Loucy (cell line): ENCODE measurements around the gene TBKBP1.
A peak's percentile ranks its signal among the peaks of the same experiment; 100 is the strongest.

Experiments used
- H2AFZ ChIP-seq: fragments of 200-600 bp; sonication (generic); 2 replicates; pipeline ENCODE4 v1.6.0; 2016; ENCODE audit warnings: antibody characterized with exemption, mild to moderate bottlenecking, low read length, moderate library complexity
- H3F3A ChIP-seq: fragments of 200-600 bp; 2 replicates; pipeline ENCODE4 v1.6.0; 2016; ENCODE audit warnings: antibody characterized with exemption, low read depth, mild to moderate bottlenecking
- H3K27me3 ChIP-seq: fragments of 200-600 bp; sonication (generic); 2 replicates; pipeline ENCODE4 v1.6.1; 2014; ENCODE audit warnings: low read length, mild to moderate bottlenecking; ENCODE audit not compliant: insufficient read depth, poor library complexity, severe bottlenecking
- H3K36me3 ChIP-seq: fragments of 200-600 bp; sonication (generic); 2 replicates; pipeline ENCODE4 v1.6.1; 2016; ENCODE audit warnings: low read length; ENCODE audit not compliant: insufficient read depth
- H3K4me1 ChIP-seq: fragments of 200-600 bp; sonication (generic); 2 replicates; pipeline ENCODE4 v1.5.1; 2014; ENCODE audit warnings: low read length, mild to moderate bottlenecking; ENCODE audit not compliant: insufficient read depth, poor library complexity, severe bottlenecking
- H3K4me2 ChIP-seq: fragments of 200-600 bp; sonication (generic); 2 replicates; pipeline ENCODE4 v1.6.0; 2014; ENCODE audit warnings: antibody characterized with exemption, low read length, low read depth, mild to moderate bottlenecking; ENCODE audit not compliant: poor library complexity, severe bottlenecking
- H3K4me3 ChIP-seq: fragments of 200-600 bp; sonication (generic); 2 replicates; pipeline ENCODE4 v1.5.1; 2014; ENCODE audit warnings: low read length, mild to moderate bottlenecking, mixed read lengths; ENCODE audit not compliant: poor library complexity, severe bottlenecking
- H3K79me2 ChIP-seq: fragments of 200-600 bp; sonication (generic); 2 replicates; pipeline ENCODE4 v1.6.1; 2014; ENCODE audit warnings: low read length; ENCODE audit not compliant: insufficient read depth
- H3K9ac ChIP-seq: fragments of 200-600 bp; sonication (generic); 2 replicates; pipeline ENCODE4 v1.6.0; 2014; ENCODE audit warnings: mild to moderate bottlenecking, low read depth, low read length, moderate library complexity; ENCODE audit not compliant: poor library complexity, severe bottlenecking
- H3K9me2 ChIP-seq: fragments of 200-600 bp; sonication (generic); replicated peaks from 2 replicates; pipeline ENCODE4 v1.6.1; 2016; ENCODE audit warnings: low read depth, low read length, mixed read lengths
- H3K9me3 ChIP-seq: fragments of 200-600 bp; sonication (generic); 2 replicates; pipeline ENCODE4 v1.6.1; 2014; ENCODE audit warnings: mild to moderate bottlenecking, antibody characterized with exemption, low read length, low read depth; ENCODE audit not compliant: insufficient read depth
- H4K20me1 ChIP-seq: fragments of 200-600 bp; sonication (generic); 2 replicates; pipeline ENCODE4 v1.6.0; 2014; ENCODE audit warnings: antibody characterized with exemption, low read length, mild to moderate bottlenecking; ENCODE audit not compliant: insufficient read depth, poor library complexity, severe bottlenecking
- EZH2phosphoT487 ChIP-seq: fragments of 200-600 bp; IDR thresholded peaks from 2 replicates; pipeline ENCODE4 v1.6.1; 2018; ENCODE audit warnings: antibody characterized with exemption, mild to moderate bottlenecking, moderate library complexity, borderline replicate concordance
- TF ChIP-seq, protein P1 (sequence below): fragments of 200-600 bp; sonication (generic); conservative IDR thresholded peaks from 2 replicates; pipeline ENCODE4 v1.5.1; 2014; ENCODE audit warnings: mild to moderate bottlenecking, antibody characterized with exemption, low read length

Gene TBKBP1

GRCh38 chr17:47717979-47718621 lies 24.1 kb downstream of the TBKBP1 start:
- no peaks in the 10 kb centered on the region for H3K36me3 ChIP-seq
- H3K4me1 ChIP-seq: peaks cover 46% of the 10 kb centered on the region
- no peaks in the 10 kb centered on the region for H4K20me1 ChIP-seq
- no peaks in the 10 kb centered on the region for H3F3A ChIP-seq
- H3K79me2 ChIP-seq: no peaks in the 10 kb centered on the region
- H2AFZ ChIP-seq: no peak overlapping the region; the same call in 1 of the 2 replicates
- H3K9ac ChIP-seq: no peak overlapping the region
- no peaks in the 10 kb centered on the region for H3K9me2 ChIP-seq
- H3K4me2 ChIP-seq: peak overlapping the region; percentile 58
- no peak overlapping the region for H3K4me3 ChIP-seq
- TF ChIP-seq, protein P1, sequence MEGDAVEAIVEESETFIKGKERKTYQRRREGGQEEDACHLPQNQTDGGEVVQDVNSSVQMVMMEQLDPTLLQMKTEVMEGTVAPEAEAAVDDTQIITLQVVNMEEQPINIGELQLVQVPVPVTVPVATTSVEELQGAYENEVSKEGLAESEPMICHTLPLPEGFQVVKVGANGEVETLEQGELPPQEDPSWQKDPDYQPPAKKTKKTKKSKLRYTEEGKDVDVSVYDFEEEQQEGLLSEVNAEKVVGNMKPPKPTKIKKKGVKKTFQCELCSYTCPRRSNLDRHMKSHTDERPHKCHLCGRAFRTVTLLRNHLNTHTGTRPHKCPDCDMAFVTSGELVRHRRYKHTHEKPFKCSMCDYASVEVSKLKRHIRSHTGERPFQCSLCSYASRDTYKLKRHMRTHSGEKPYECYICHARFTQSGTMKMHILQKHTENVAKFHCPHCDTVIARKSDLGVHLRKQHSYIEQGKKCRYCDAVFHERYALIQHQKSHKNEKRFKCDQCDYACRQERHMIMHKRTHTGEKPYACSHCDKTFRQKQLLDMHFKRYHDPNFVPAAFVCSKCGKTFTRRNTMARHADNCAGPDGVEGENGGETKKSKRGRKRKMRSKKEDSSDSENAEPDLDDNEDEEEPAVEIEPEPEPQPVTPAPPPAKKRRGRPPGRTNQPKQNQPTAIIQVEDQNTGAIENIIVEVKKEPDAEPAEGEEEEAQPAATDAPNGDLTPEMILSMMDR: no peak
- no peak for TF ChIP-seq EZH2phosphoT487
- H3K9me3 ChIP-seq: no peaks in the 10 kb centered on the region
- no peaks in the 10 kb centered on the region for H3K27me3 ChIP-seq

GRCh38 chr17:47718634-47719405 lies 24.9 kb downstream of the TBKBP1 start:
- no peaks in the 10 kb centered on the region for H3F3A ChIP-seq
- H3K4me2 ChIP-seq: peak overlapping the region; percentile 58
- H3K9me3 ChIP-seq: no peaks in the 10 kb centered on the region
- H3K4me1 ChIP-seq: peaks cover 46% of the 10 kb centered on the region
- no peaks in the 10 kb centered on the region for H3K36me3 ChIP-seq
- no peaks in the 10 kb centered on the region for H3K27me3 ChIP-seq
- peak overlapping the region; percentile 11 for H3K4me3 ChIP-seq
- no peaks in the 10 kb centered on the region for H3K9me2 ChIP-seq
- no peak overlapping the region for H2AFZ ChIP-seq
- no peaks in the 10 kb centered on the region for H3K79me2 ChIP-seq
- no peak for TF ChIP-seq EZH2phosphoT487
- TF ChIP-seq, protein P1: no peak
- no peaks in the 10 kb centered on the region for H4K20me1 ChIP-seq
- no peak overlapping the region for H3K9ac ChIP-seq

DNA sequence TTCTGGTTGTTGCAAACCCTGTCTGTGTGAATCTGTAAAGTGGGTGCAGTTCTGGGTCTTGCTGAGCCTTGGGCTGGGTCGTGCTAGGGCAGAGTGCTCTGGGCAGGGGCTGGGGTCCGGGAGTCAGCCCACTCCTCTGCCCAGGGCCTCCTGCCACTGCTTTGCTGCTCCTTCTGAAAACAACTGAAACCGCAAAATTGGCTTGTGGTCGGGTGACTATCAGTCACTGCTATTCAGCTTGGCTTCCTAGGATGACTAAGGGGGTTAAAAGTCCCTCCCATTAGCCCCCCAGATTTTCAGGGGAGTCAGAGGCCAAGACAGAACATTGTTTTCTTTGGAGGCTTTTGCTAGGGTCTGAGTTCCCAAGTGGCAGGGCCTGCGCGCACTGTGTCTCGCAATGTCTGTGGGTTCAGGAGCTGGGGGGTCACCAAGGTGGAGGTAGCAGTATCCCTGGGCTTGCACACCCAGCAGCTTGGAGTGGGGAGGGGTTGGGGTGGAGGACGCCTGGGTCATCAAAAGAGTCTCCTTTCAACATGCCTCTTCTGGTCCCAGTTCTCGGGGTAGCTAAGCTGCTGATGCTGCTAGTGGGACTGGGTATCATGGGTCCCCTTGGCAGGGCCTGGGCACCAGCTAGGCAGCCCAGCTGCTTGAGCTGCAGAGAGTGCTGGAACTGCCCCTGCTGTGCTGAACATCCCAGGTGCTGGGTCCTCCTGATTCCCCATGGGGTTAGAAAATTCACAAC lies 25.6 kb downstream of the TBKBP1 start:
- Histone ChIP-seq H4K20me1 (no peaks in the 10 kb centered on the region), H3K9ac (peak overlapping the region; percentile 13), H3K4me1 (peaks cover 43% of the 10 kb centered on the region)

More for the DNA sequence above, 25.6 kb downstream of the TBKBP1 start:
- H3K79me2 ChIP-seq: no peaks in the 10 kb centered on the region
- TF ChIP-seq, protein P1: no peak
- TF ChIP-seq EZH2phosphoT487: no peak
- H3K36me3 ChIP-seq: no peaks in the 10 kb centered on the region
- H3K9me2 ChIP-seq: no peaks in the 10 kb centered on the region
- peak overlapping the region; percentile 11 for H3K4me3 ChIP-seq
- H3K27me3 ChIP-seq: no peaks in the 10 kb centered on the region
- peak overlapping the region; percentile 58 for H3K4me2 ChIP-seq
- H2AFZ ChIP-seq: no peak overlapping the region
- H3F3A ChIP-seq: no peaks in the 10 kb centered on the region
- H3K9me3 ChIP-seq: no peaks in the 10 kb centered on the region
